ENCODE data around the gene PDSS2.
"Not testable (repeated sequence)": the region's sequence is repeated elsewhere in the genome, so short reads cannot be mapped to it uniquely, and the experiment has no call there.

The PDSS2 gene

GRCh38 chr6:107219851-107220250 is 239.5 kb downstream of the PDSS2 start:
- no peak for DNase-seq (ENCODE audit: low read depth in 2 of 2)

GRCh38 chr6:107218142-107218541 is 241.2 kb downstream of the PDSS2 start:
- DNase-seq (ENCODE audit: low read depth in 2 of 2), result no peak

GRCh38 chr6:107217248-107217647 is 242.1 kb downstream of the PDSS2 start:
- DNase-seq (ENCODE audit: low read depth in 2 of 2), result no peak

- DNase-seq (ENCODE audit: low read depth in 2 of 2), result no peak
Observed at GRCh38 chr6:107216197-107216933, 243.0 kb downstream of the PDSS2 start.

GRCh38 chr6:107215334-107215733 is 244.0 kb downstream of the PDSS2 start:
- no peak for DNase-seq (ENCODE audit: low read depth in 2 of 2)

GRCh38 chr6:107214655-107215054 is 244.7 kb downstream of the PDSS2 start:
- DNase-seq (ENCODE audit: low read depth in 2 of 2), result no peak

GRCh38 chr6:107209406-107210305 is 249.7 kb downstream of the PDSS2 start:
- no peak for DNase-seq (ENCODE audit: low read depth in 2 of 2)

- no peak for DNase-seq (ENCODE audit: low read depth in 2 of 2)
Observed at GRCh38 chr6:107207251-107207873, 252.0 kb downstream of the PDSS2 start.

DNA sequence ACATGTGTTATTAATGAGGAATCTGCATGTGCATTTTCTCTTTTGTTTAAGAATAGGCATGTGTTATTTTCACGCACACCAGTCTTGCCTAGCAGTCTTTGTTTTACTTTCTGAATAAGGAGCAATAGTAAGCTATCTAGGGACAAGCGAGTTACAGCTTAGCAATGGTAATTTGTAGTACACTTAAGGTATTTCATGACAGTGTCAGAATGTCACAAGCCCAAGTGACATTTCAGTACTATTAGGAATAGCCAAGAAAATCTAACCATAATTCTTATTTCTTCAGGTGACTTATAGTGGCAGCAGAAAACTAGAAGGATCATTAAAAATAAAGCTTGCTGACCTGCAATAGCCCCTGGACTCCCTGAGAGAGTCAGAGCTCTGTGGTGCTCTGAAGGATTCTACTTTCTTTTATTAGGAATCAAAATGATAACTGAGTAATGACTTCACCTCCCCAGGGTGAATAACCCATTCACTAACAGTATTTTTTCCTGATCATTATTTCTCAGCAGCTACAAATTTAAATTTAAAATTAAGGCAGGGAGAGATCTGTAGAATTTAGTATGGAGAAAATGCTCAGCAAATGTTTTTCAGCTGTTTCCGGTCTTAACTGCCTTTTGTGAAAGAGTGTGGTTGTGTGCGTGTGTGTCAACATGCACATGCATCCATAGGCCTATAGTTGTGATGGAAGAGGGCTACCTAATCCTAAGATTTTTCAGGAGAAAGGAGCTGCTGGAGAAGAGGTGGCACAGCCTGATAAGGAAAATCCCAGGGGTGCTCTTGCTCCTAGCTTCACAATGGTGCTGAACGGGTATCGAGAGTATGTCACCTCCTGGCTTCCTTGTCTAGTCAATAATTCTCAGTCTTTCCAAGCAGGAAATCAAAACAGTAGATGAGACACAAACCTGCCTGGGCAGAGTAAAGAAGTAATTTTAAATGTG is 254.0 kb downstream of the PDSS2 start:
- no peak for DNase-seq (ENCODE audit: low read depth in 2 of 2)

DNA sequence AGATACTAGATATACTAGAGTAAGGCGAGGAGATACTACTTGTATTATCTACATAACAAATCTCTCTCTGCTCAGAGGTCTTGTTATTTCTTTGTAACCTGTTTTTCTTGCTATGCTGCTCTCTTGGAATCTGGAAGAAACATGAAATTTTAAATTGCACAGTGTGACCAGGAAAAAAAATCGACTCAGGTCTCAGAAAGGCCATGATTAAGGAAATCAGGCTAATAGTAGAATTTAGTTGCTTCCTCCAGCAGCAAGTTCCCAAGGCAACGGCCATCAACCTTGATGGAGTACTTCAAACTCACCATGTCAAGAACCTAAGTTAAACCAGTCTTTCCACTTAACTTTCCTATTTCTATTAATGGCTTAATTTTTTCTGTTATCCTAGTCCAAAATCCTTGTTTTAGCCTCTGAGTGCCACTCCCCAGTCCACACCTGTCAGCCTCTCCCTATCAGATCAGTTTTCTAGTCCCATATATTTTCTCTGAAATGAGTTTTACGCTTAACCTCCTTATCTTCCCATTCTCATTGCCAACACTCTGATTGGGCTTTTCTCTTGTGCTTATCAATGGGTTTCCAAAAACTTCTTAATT is 256.4 kb downstream of the PDSS2 start:
- DNase-seq (ENCODE audit: low read depth in 2 of 2), result no peak

- DNase-seq (ENCODE audit: low read depth in 2 of 2), result no peak
Observed at GRCh38 chr6:107198631-107199416, 260.5 kb downstream of the PDSS2 start.

- DNase-seq (ENCODE audit: low read depth in 2 of 2), result no peak
Observed at GRCh38 chr6:107196152-107196551, 263.2 kb downstream of the PDSS2 start.

- not testable (repeated sequence) for DNase-seq (ENCODE audit: low read depth in 2 of 2)
Observed at GRCh38 chr6:107194723-107195122, 264.6 kb downstream of the PDSS2 start.

- no peak for DNase-seq (ENCODE audit: low read depth in 2 of 2)
Observed at GRCh38 chr6:107192830-107193229, 266.5 kb downstream of the PDSS2 start.

GRCh38 chr6:107187630-107188029 is 271.7 kb downstream of the PDSS2 start:
- no peak for DNase-seq (ENCODE audit: low read depth in 2 of 2)

- DNase-seq (ENCODE audit: low read depth in 2 of 2), result no peak
Observed at GRCh38 chr6:107186047-107186446, 273.3 kb downstream of the PDSS2 start.

DNA sequence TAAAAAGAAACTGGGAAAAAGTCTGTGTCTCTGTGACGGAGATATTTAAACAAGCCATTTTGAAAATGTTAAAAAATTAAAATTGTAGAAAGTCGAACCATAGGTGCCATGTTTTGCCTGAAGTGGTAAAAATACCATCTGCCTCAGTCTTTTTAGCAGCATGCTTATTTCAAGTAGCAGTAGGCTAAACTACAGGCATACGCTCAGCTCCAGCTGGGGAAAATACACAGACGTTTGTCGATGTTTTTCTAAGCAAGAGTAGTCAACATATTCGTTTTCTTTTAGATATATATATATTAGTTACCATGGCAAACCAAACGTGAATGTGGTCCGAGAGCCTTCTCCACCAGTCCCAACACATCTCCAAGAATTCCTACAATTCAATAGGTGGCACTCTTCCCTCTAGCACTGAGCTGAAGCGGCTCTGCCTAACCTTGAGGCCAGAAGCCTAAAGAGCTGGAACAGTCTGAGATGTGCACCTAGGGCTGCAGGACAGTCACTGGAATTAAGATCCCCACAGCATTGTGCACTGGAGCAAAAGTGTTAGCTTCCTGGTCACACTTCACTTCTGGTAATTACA is 273.9 kb downstream of the PDSS2 start:
- no peak for DNase-seq (ENCODE audit: low read depth in 2 of 2)

- no peak for DNase-seq (ENCODE audit: low read depth in 2 of 2)
Observed at GRCh38 chr6:107184435-107184834, 274.9 kb downstream of the PDSS2 start.

DNA sequence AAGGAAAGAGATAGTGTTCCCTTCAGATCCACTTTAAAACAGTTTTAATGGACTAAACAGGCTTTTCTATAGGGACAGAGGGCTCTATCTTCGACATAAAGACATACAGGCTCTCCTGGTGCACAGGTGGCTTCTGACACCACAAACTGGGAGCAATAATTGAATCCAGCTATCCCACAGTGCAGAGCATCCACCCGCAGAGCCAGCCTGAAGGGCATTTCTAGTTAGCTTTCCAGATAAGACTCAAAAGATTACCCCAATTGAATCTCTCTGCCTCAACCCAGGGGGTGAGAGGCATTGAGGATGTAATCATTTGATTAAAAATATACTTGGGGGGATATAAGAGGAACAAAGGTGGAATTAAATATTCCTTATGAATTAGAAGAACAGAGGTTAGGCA is 279.3 kb downstream of the PDSS2 start:
- no peak for DNase-seq (ENCODE audit: low read depth in 2 of 2)

- DNase-seq (ENCODE audit: low read depth in 2 of 2), result no peak
Observed at GRCh38 chr6:107179004-107179403, 280.4 kb downstream of the PDSS2 start.

Measured in fibroblast of skin of left quadriceps (primary cell).